ENCODE data around the gene RAB3GAP1. TPM values are rescaled to one million over a fixed set of nuclear protein-coding genes. Genes with fewer than 3 reads are reported as not detected.

Gene RAB3GAP1
- total RNA-seq, 1 donor from 2014 or later = 32.0 TPM

DNA sequence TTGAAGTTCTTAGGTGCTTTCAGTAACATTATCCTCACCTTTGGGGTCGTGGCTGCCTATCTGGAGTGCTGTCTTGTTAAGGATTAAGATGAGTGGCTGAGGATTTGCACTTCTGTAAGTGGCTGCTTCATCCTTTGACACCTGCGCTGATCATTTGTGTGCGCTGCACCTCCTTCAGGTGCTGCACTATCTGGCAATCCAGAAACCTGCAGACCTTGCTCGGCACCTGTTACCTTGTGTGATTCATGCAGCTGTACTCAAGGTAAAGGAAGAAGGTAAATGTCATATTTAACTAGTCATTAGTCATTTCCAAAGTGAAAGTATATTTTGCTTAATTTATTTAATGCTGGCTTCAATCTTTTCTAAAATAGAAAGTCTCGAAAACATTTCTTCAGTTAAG lies 110.3 kb downstream of the RAB3GAP1 start:
- no peaks in the 10 kb centered on the region for H3K27me3 Mint-ChIP-seq (ENCODE audit: low read depth)
- H3K36me3 Mint-ChIP-seq (ENCODE audit: low read depth) = peaks cover 14% of the 10 kb centered on the region
- H3K27ac Mint-ChIP-seq (ENCODE audit: unreplicated experiment) = no peak overlapping the region
- TF ChIP-seq, protein P1, sequence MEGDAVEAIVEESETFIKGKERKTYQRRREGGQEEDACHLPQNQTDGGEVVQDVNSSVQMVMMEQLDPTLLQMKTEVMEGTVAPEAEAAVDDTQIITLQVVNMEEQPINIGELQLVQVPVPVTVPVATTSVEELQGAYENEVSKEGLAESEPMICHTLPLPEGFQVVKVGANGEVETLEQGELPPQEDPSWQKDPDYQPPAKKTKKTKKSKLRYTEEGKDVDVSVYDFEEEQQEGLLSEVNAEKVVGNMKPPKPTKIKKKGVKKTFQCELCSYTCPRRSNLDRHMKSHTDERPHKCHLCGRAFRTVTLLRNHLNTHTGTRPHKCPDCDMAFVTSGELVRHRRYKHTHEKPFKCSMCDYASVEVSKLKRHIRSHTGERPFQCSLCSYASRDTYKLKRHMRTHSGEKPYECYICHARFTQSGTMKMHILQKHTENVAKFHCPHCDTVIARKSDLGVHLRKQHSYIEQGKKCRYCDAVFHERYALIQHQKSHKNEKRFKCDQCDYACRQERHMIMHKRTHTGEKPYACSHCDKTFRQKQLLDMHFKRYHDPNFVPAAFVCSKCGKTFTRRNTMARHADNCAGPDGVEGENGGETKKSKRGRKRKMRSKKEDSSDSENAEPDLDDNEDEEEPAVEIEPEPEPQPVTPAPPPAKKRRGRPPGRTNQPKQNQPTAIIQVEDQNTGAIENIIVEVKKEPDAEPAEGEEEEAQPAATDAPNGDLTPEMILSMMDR (conservative IDR thresholded peaks at IDR 0.05) = no peak
- no peaks in the 10 kb centered on the region for H3K9me3 Mint-ChIP-seq
- no peak for DNase-seq (ENCODE audit: low read depth, low spot score)
- no peak overlapping the region for H3K4me3 Mint-ChIP-seq
- H3K4me1 Mint-ChIP-seq = no peaks in the 10 kb centered on the region

DNA sequence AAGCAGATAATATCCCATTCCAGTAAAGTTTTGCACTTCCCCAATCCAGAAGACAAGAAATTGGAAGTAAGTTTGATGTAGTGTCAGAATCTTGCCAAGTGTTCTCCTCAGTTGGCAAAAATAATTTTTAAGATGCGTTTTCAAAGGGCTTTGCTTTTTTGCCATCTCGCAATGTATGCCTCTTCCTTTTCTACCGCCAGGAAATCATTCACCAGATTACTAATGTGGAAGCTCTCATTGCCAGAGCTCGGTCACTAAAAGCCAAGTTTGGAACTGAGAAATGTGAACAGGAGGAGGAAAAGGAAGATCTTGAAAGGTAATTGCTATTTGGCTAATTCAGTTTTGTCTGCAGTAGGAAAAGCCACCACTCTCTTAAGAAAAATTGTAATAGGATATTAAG lies 110.7 kb downstream of the RAB3GAP1 start:
- H3K27me3 Mint-ChIP-seq (ENCODE audit: low read depth) = no peaks in the 10 kb centered on the region
- TF ChIP-seq, protein P1 (conservative IDR thresholded peaks at IDR 0.05) = no peak

DNA sequence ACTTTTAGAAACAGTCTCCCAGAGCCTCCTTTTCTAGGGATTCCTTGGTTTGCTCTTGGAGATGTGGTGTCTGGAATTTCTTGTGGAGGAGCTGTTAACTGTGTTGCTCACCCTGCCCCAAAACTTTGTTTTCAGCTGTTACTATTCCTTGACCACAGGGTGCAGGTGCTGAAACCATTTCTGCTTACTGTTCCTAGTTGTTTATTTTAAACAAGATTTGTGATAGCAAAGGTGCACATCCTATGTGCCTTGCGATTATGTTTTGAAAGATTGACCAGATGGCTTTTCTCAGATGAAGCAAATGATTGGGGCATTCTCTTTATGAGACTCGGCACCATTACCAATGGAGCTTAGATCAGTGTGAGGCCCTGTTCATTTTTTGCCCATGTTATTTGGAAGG lies 111.2 kb downstream of the RAB3GAP1 start:
- Mint-ChIP-seq H3K4me1 (no peaks in the 10 kb centered on the region), H3K27me3 (ENCODE audit: low read depth) (no peaks in the 10 kb centered on the region), H3K27ac (ENCODE audit: unreplicated experiment) (no peak overlapping the region), H3K4me3 (no peak overlapping the region), H3K9me3 (no peaks in the 10 kb centered on the region), H3K36me3 (ENCODE audit: low read depth) (peaks cover 15% of the 10 kb centered on the region)
- no peak for DNase-seq (ENCODE audit: low read depth, low spot score)
- TF ChIP-seq, protein P1 (conservative IDR thresholded peaks at IDR 0.05) = no peak

More for the DNA sequence above, 110.7 kb downstream of the RAB3GAP1 start:
- DNase-seq (ENCODE audit: low read depth, low spot score) = no peak
- H3K36me3 Mint-ChIP-seq (ENCODE audit: low read depth) = peaks cover 13% of the 10 kb centered on the region
- H3K9me3 Mint-ChIP-seq = no peaks in the 10 kb centered on the region
- no peak overlapping the region for H3K4me3 Mint-ChIP-seq
- no peaks in the 10 kb centered on the region for H3K4me1 Mint-ChIP-seq
- H3K27ac Mint-ChIP-seq (ENCODE audit: unreplicated experiment) = no peak overlapping the region

DNA sequence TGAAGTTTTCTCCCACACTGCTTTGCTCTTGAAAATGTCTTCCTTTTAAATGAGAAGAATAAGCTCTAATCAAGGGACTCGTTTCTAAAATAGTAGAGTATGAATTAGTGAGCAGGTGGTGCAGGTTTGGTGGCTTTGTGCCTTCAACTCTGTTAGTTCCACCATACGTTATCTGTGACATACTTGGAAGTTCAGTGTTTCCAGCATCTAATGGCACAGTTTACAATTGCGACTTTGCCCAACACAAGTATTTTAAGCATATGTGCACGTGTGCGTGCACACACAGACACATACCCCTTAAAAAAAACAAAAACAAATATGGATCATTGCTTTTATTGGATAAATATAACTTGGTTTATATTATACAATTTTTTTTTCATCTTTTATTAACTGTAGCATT lies 111.8 kb downstream of the RAB3GAP1 start:
- H3K9me3 Mint-ChIP-seq = no peaks in the 10 kb centered on the region
- H3K27ac Mint-ChIP-seq (ENCODE audit: unreplicated experiment) = no peak overlapping the region
- no peaks in the 10 kb centered on the region for H3K4me1 Mint-ChIP-seq
- H3K4me3 Mint-ChIP-seq = no peak overlapping the region
- no peaks in the 10 kb centered on the region for H3K27me3 Mint-ChIP-seq (ENCODE audit: low read depth)
- no peak for DNase-seq (ENCODE audit: low read depth, low spot score)
- TF ChIP-seq, protein P1 (conservative IDR thresholded peaks at IDR 0.05) = no peak
- H3K36me3 Mint-ChIP-seq (ENCODE audit: low read depth) = peaks cover 21% of the 10 kb centered on the region

DNA sequence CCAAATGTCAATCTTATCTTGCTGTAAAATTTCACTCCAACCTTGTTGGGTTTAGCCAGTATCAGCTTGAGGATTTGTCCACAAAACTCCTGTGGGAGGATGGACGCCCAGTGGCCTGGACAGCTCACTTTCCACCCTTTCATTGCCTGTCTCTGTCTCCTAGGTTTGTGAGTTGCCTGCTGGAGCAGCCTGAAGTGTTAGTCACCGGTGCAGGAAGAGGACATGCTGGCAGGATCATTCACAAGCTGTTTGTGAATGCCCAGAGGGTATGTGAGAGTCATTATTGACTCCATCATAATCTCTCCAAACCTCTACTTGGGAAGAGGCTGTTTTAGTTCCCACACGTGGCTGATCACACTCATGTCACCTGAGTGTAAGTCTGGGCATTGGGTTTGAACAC lies 112.3 kb downstream of the RAB3GAP1 start:
- H3K4me3 Mint-ChIP-seq = no peak overlapping the region
- H3K27me3 Mint-ChIP-seq (ENCODE audit: low read depth) = no peaks in the 10 kb centered on the region
- H3K4me1 Mint-ChIP-seq = no peaks in the 10 kb centered on the region
- no peak for DNase-seq (ENCODE audit: low read depth, low spot score)
- H3K9me3 Mint-ChIP-seq = no peaks in the 10 kb centered on the region
- TF ChIP-seq, protein P1 (conservative IDR thresholded peaks at IDR 0.05) = no peak
- H3K36me3 Mint-ChIP-seq (ENCODE audit: low read depth) = peaks cover 21% of the 10 kb centered on the region
- H3K27ac Mint-ChIP-seq (ENCODE audit: unreplicated experiment) = no peak overlapping the region

DNA sequence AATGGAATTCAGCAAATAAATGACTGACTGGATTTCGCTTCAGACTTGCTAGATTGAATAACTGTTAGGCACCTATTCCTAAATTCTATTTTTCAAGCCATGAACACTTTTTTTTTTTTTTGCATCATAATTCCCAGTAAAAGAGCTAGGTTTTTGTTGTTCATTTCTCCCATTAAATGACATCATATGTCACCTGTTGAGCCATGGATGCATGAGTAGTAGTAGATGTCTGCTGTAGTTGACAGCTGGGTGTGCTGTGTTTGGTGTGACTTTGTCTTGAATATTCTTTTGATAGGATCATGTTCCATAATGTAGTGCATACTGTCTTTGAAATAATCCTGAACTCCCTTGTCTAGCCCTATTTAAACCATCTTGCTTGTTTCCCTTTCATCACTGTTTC lies 115.2 kb downstream of the RAB3GAP1 start:
- no peak for DNase-seq (ENCODE audit: low read depth, low spot score)
- peaks cover 34% of the 10 kb centered on the region for H3K36me3 Mint-ChIP-seq (ENCODE audit: low read depth)

More for the DNA sequence above, 115.2 kb downstream of the RAB3GAP1 start:
- Mint-ChIP-seq H3K27me3 (ENCODE audit: low read depth) (no peaks in the 10 kb centered on the region), H3K9me3 (no peaks in the 10 kb centered on the region), H3K4me1 (peaks cover 6% of the 10 kb centered on the region), H3K27ac (ENCODE audit: unreplicated experiment) (no peak overlapping the region), H3K4me3 (no peak overlapping the region)
- TF ChIP-seq, protein P1 (conservative IDR thresholded peaks at IDR 0.05) = no peak

Measured in neural crest cell (in vitro differentiated cells).